ENCODE results near the gene NIT1. TPM values are rescaled to one million over a fixed set of nuclear protein-coding genes. Genes with fewer than 3 reads are reported as not detected.

Gene NIT1
- total and polyA plus RNA-seq, 9 of the 15 experiments (the other 6 are each of a cell fraction or from before 2014, with no cell fraction given): 18.4 to 76.0 (median 33.7) TPM

DNA sequence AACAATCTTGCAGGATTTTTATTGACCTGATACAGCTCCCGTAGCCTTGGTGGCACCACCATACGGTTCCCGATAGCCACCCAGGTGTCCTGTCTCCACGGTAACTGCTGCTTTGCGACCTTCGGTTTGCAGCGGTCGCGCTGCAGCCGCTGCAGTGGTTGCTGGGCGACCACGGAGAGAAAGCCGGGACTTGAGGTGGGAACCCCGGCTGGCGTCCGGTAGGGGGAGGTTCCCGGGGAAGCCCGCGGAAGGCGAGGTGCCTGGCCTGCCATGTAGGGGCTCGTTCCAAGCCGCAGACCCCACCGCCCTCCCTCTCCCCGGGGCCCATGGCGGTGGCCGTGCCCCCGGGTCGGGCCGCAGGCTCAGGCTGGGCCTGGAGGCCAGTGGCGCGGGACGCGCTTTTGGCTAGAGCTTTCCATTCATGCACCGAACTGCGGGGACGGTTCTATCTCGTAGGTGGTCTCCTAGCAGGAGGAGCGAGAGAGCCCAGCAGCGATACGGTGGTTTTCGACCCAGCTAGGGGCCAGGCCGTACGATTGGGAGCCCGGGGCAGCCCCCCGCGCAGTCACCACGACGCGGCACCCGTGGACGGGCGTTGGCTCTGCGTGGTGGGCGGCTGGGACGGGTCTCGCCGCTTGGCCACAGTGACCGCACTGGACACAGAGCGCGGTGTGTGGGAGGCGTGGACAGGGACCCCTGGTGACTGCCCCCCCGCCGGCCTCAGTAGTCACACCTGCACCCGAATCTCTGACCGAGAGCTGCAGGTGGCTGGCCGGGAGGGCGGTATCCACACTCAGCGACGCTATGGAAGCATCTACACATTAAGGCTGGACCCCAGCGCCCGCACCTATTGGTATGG lies 19.5 kb upstream of the NIT1 start, which contains the start of gene KLHDC9 (continued):
- TF ChIP-seq ZFP30 (CRISPR knock-in tag; IDR thresholded peaks at IDR 0.05; ENCODE audit: borderline replicate concordance) (no peak), MCM5 (IDR thresholded peaks at IDR 0.05; ENCODE audit: low read depth) (no peak), FOS (IDR thresholded peaks at IDR 0.05; ENCODE audit: extremely low read depth, insufficient read length) (no peak), MEF2A (IDR thresholded peaks at IDR 0.05; ENCODE audit: control insufficient read depth, low read depth, low read length) (no peak), PTBP1 (IDR thresholded peaks at IDR 0.05; ENCODE audit: low read depth, low read length) (no peak), ZNF232 (CRISPR knock-in tag; IDR thresholded peaks at IDR 0.05) (no peak), ZBTB7A (IDR thresholded peaks at IDR 0.05; ENCODE audit: borderline replicate concordance, control insufficient read depth, low read depth, low read length) (0 out of 2 replicates have a peak, but pooled peaks have one; percentile 8), ZNF740 (CRISPR knock-in tag; IDR thresholded peaks at IDR 0.05) (0 out of 2 replicates have a peak, but pooled peaks have one; percentile 26), ZNF740 (tag; IDR thresholded peaks at IDR 0.05) (no peak), RBFOX2 (IDR thresholded peaks at IDR 0.05; ENCODE audit: low read depth, low read length) (peak; percentile 56), MYBL2 (IDR thresholded peaks at IDR 0.05; ENCODE audit: low read depth) (no peak), MYBL2 (CRISPR knock-in tag; IDR thresholded peaks at IDR 0.05; ENCODE audit: borderline replicate concordance) (no peak), ARHGAP35 (IDR thresholded peaks at IDR 0.05; ENCODE audit: partially characterized antibody) (no peak), NFE2L1 (tag; IDR thresholded peaks at IDR 0.05; ENCODE audit: borderline replicate concordance, low read depth) (no peak), ZKSCAN1 (IDR thresholded peaks at IDR 0.05; ENCODE audit: low read depth, low read length) (no peak), KLF6 (CRISPR knock-in tag; IDR thresholded peaks at IDR 0.05; ENCODE audit: borderline replicate concordance) (no peak)
- TF ChIP-seq, protein P1, sequence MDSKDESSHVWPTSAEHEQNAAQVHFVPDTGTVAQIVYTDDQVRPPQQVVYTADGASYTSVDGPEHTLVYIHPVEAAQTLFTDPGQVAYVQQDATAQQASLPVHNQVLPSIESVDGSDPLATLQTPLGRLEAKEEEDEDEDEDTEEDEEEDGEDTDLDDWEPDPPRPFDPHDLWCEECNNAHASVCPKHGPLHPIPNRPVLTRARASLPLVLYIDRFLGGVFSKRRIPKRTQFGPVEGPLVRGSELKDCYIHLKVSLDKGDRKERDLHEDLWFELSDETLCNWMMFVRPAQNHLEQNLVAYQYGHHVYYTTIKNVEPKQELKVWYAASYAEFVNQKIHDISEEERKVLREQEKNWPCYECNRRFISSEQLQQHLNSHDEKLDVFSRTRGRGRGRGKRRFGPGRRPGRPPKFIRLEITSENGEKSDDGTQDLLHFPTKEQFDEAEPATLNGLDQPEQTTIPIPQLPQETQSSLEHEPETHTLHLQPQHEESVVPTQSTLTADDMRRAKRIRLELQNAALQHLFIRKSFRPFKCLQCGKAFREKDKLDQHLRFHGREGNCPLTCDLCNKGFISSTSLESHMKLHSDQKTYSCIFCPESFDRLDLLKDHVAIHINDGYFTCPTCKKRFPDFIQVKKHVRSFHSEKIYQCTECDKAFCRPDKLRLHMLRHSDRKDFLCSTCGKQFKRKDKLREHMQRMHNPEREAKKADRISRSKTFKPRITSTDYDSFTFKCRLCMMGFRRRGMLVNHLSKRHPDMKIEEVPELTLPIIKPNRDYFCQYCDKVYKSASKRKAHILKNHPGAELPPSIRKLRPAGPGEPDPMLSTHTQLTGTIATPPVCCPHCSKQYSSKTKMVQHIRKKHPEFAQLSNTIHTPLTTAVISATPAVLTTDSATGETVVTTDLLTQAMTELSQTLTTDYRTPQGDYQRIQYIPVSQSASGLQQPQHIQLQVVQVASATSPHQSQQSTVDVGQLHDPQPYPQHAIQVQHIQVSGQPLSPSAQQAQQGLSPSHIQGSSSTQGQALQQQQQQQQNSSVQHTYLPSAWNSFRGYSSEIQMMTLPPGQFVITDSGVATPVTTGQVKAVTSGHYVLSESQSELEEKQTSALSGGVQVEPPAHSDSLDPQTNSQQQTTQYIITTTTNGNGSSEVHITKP (IDR thresholded peaks at IDR 0.05; ENCODE audit: partially characterized antibody): no peak
- TF ChIP-seq, protein P2, sequence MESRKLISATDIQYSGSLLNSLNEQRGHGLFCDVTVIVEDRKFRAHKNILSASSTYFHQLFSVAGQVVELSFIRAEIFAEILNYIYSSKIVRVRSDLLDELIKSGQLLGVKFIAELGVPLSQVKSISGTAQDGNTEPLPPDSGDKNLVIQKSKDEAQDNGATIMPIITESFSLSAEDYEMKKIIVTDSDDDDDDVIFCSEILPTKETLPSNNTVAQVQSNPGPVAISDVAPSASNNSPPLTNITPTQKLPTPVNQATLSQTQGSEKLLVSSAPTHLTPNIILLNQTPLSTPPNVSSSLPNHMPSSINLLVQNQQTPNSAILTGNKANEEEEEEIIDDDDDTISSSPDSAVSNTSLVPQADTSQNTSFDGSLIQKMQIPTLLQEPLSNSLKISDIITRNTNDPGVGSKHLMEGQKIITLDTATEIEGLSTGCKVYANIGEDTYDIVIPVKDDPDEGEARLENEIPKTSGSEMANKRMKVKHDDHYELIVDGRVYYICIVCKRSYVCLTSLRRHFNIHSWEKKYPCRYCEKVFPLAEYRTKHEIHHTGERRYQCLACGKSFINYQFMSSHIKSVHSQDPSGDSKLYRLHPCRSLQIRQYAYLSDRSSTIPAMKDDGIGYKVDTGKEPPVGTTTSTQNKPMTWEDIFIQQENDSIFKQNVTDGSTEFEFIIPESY (CRISPR knock-in tag; IDR thresholded peaks at IDR 0.05): peak; percentile 27; the same call in 1 of the 2 replicates

All from K562 (cell line).